KMS-11 (cell line): ENCODE results near the gene TM7SF2.

Experiments used
- H2AFZ ChIP-seq: fragments of 200-600 bp; sonication (generic); 2 replicates; pipeline ENCODE4 v1.6.1; 2016; ENCODE audit warnings: antibody characterized with exemption, mixed run types, low read depth
- H3K27ac ChIP-seq: fragments of 200-600 bp; sonication (generic); 2 replicates; pipeline ENCODE4 v1.6.1; 2016; ENCODE audit warnings: mild to moderate bottlenecking, mixed run types
- H3K27me3 ChIP-seq: fragments of 200-600 bp; sonication (generic); 2 replicates; pipeline ENCODE4 v1.6.1; 2017; ENCODE audit warnings: mild to moderate bottlenecking, low read depth, mixed run types, moderate library complexity; ENCODE audit not compliant: insufficient read depth
- H3K36me3 ChIP-seq: fragments of 200-600 bp; sonication (generic); 2 replicates; pipeline ENCODE4 v1.6.1; 2017; ENCODE audit warnings: mild to moderate bottlenecking, mixed run types; ENCODE audit not compliant: insufficient read depth
- H3K4me1 ChIP-seq: fragments of 200-600 bp; sonication (generic); 2 replicates; pipeline ENCODE4 v1.6.1; 2016; ENCODE audit warnings: mild to moderate bottlenecking, low read depth, mixed run types; ENCODE audit not compliant: poor library complexity, severe bottlenecking
- H3K4me2 ChIP-seq: fragments of 200-600 bp; sonication (generic); 2 replicates; pipeline ENCODE4 v1.7.0; 2016; ENCODE audit warnings: mild to moderate bottlenecking, mixed run types
- H3K4me3 ChIP-seq: fragments of 200-600 bp; sonication (generic); IDR thresholded peaks from 2 replicates; pipeline ENCODE4 v1.6.1; 2017; ENCODE audit warnings: low read depth, low read length, mixed read lengths; ENCODE audit not compliant: insufficient read depth
- H3K79me2 ChIP-seq: fragments of 200-600 bp; sonication (generic); 2 replicates; pipeline ENCODE4 v1.6.1; 2016; ENCODE audit warnings: low read depth, mixed run types; ENCODE audit not compliant: insufficient read depth
- H3K9ac ChIP-seq: fragments of 200-600 bp; sonication (generic); 2 replicates; pipeline ENCODE4 v1.6.1; 2016; ENCODE audit warnings: mild to moderate bottlenecking, mixed run types
- H4K20me1 ChIP-seq: fragments of 200-600 bp; sonication (generic); 2 replicates; pipeline ENCODE4 v1.6.1; 2016; ENCODE audit warnings: mild to moderate bottlenecking, mixed run types; ENCODE audit not compliant: insufficient read depth
- CTCF ChIP-seq: fragments of 200-600 bp; sonication (generic); conservative IDR thresholded peaks from 2 replicates; pipeline ENCODE4 v1.6.1; 2017; ENCODE audit warnings: low read depth, mild to moderate bottlenecking, antibody characterized with exemption, low read length, moderate library complexity, mixed read lengths

The TM7SF2 gene

GRCh38 chr11:65134240-65134951 is 22.7 kb downstream of the TM7SF2 start, which contains the start of gene SYVN1:
TSS of gene SYVN1 (minus strand) at chr11:65134519. CDS start at chr11:65133601, 918 bp downstream.
- H3K4me1 ChIP-seq = peaks cover 25% of the 10 kb centered on the region
- TF ChIP-seq CTCF = no peak

DNA sequence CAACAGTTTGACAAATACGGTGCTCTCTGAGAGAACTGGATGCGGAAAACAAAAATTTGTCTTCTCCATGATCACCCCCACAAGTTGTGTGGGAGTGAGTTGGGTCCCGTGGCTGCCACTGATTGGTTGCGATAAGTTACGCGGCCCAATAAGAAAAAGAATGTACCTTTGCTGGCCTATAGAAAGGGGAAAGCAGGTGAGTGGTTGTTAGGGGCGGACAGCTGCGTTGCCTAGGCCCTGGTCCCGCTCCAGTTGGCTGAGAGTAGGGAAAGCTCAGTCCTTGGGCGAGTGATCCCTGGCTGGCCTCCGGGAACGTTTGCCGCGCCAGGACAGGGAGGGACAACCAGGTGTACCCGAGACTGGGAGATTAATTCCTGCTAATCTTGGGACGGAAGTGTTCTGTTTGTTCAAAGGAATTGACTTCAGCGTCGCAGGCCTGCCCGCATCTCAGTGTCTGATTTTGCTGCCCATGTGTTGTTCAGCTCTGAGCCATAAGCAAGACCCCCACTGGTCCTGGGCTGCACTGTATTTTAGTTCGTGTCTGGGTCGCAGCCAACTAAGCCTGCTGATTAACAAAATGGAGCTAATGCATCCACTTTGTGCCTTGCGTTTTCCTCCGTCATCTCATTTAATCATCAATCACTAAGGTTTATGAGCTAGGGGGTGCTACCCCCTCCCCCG is 23.4 kb downstream of the TM7SF2 start:
- Histone ChIP-seq H3K4me3 (peak overlapping the region; percentile 37), H2AFZ (peak overlapping the region; percentile 48), H4K20me1 (no peaks in the 10 kb centered on the region), H3K4me2 (peak overlapping the region; percentile 80), H3K4me1 (peaks cover 25% of the 10 kb centered on the region), H3K79me2 (peaks cover 14% of the 10 kb centered on the region), H3K27ac (peak overlapping the region; percentile 94), H3K27me3 (no peaks in the 10 kb centered on the region), H3K9ac (peak overlapping the region; percentile 99), H3K36me3 (no peaks in the 10 kb centered on the region)
- no peak for TF ChIP-seq CTCF

More at GRCh38 chr11:65134240-65134951, 22.7 kb downstream of the TM7SF2 start, which contains the start of gene SYVN1:
- Histone ChIP-seq H4K20me1 (no peaks in the 10 kb centered on the region), H3K36me3 (no peaks in the 10 kb centered on the region), H2AFZ (peak within 1 kb of the TSS; percentile 48), H3K27ac (peak within 1 kb of the TSS; percentile 94), H3K4me2 (peak within 1 kb of the TSS; percentile 80), H3K79me2 (peaks cover 14% of the 10 kb centered on the region), H3K4me3 (peak within 1 kb of the TSS; percentile 37), H3K27me3 (no peaks in the 10 kb centered on the region), H3K9ac (peak within 1 kb of the TSS; percentile 99)

- H4K20me1 ChIP-seq = no peaks in the 10 kb centered on the region
- H3K4me1 ChIP-seq = peaks cover 25% of the 10 kb centered on the region
- peak overlapping the region; percentile 48; the same call in 1 of the 2 replicates for H2AFZ ChIP-seq
- TF ChIP-seq CTCF = no peak
- peak overlapping the region; percentile 80 for H3K4me2 ChIP-seq
- H3K36me3 ChIP-seq = no peaks in the 10 kb centered on the region
- peak overlapping the region; percentile 99 for H3K9ac ChIP-seq
- peaks cover 14% of the 10 kb centered on the region for H3K79me2 ChIP-seq
- H3K27me3 ChIP-seq = no peaks in the 10 kb centered on the region
- no peak overlapping the region for H3K4me3 ChIP-seq
- H3K27ac ChIP-seq = peak overlapping the region; percentile 94
Measured at GRCh38 chr11:65135633-65136145, 24.0 kb downstream of the TM7SF2 start.

GRCh38 chr11:65136515-65137096 is 24.9 kb downstream of the TM7SF2 start:
- no peaks in the 10 kb centered on the region for H3K27me3 ChIP-seq
- H3K36me3 ChIP-seq = no peaks in the 10 kb centered on the region
- no peaks in the 10 kb centered on the region for H4K20me1 ChIP-seq
- no peak overlapping the region for H3K27ac ChIP-seq
- peaks cover 25% of the 10 kb centered on the region for H3K4me1 ChIP-seq
- no peak for TF ChIP-seq CTCF
- no peak overlapping the region for H3K4me3 ChIP-seq
- H3K9ac ChIP-seq = no peak overlapping the region
- H3K4me2 ChIP-seq = peak overlapping the region; percentile 80; the same call in 1 of the 2 replicates
- H2AFZ ChIP-seq = no peak overlapping the region
- peaks cover 14% of the 10 kb centered on the region for H3K79me2 ChIP-seq
